ENCODE data around the gene FAM53B.

The FAM53B gene

DNA sequence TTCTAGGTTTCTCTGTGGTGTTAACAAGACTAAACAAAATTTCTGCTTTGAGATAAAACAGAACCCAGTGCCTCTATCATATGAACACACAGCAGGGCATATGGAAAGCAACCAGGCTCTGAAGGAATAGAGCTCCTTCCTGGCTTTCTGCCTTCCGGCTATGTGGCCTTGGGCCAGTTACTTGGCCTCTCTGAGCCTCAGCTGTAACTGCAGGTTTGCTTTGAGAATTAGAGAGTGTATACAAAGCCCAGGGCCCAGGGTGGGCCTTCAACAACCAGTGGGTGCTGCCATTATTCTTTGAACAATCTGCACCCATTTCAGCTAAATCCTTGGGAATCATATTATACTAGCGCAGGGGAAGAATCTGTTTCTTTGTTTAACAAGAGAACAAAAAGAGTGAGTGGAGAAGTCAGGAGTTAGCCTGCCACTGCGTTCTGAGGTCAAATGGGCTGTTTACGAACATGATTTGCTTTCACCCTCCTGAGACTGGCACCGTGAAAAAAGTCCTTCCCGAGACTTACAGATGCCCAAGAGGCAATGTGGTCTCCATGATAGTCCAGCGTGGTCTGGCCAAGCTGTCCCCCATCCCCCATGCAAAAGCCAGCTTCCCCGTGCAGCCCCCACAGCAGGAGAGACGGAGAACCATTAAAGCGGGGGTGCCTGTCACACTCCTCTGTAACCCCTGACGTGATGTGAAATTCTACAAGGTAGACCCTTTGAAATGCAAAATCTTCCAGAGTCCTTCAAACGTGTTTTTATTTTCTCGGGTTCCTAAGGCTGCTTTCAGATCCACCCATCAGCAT lies 4.9 kb downstream of the FAM53B start:
- TF ChIP-seq, protein P1, sequence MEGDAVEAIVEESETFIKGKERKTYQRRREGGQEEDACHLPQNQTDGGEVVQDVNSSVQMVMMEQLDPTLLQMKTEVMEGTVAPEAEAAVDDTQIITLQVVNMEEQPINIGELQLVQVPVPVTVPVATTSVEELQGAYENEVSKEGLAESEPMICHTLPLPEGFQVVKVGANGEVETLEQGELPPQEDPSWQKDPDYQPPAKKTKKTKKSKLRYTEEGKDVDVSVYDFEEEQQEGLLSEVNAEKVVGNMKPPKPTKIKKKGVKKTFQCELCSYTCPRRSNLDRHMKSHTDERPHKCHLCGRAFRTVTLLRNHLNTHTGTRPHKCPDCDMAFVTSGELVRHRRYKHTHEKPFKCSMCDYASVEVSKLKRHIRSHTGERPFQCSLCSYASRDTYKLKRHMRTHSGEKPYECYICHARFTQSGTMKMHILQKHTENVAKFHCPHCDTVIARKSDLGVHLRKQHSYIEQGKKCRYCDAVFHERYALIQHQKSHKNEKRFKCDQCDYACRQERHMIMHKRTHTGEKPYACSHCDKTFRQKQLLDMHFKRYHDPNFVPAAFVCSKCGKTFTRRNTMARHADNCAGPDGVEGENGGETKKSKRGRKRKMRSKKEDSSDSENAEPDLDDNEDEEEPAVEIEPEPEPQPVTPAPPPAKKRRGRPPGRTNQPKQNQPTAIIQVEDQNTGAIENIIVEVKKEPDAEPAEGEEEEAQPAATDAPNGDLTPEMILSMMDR (IDR thresholded peaks at IDR 0.05; ENCODE audit: low read depth, low read length), result no peak
- no peak for DNase-seq (ENCODE audit: low read depth, low spot score)
- H3K4me3 ChIP-seq (ENCODE audit: low read depth, low read length), result no peak overlapping the region
- in situ Hi-C loops (cut with HindIII; ENCODE audit: low sequenced_read_pairs), result no loop called here

DNA sequence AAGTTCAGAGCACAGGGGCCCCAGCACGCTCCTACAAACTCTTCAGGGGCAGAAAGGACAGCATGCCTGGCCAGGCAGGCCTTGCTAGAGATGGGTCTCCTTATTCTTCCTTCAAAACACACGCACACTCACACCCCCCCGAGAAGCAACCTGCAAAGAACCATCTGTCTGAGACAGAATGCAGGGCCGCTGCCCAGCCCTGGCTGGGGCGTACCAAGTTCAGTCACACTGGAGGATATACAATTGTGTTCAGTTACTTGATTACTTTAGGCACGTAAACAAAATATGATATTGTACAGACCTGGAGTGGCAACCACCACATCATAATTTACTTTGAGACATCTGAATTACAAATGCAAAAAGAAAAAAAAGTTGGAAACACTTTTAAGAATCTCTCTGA lies 5.7 kb downstream of the FAM53B start:
- TF ChIP-seq, protein P1 (IDR thresholded peaks at IDR 0.05; ENCODE audit: low read depth, low read length), result no peak
- in situ Hi-C loops (cut with HindIII; ENCODE audit: low sequenced_read_pairs), result no loop called here
- H3K4me3 ChIP-seq (ENCODE audit: low read depth, low read length), result no peak overlapping the region
- DNase-seq (ENCODE audit: low read depth, low spot score), result no peak

DNA sequence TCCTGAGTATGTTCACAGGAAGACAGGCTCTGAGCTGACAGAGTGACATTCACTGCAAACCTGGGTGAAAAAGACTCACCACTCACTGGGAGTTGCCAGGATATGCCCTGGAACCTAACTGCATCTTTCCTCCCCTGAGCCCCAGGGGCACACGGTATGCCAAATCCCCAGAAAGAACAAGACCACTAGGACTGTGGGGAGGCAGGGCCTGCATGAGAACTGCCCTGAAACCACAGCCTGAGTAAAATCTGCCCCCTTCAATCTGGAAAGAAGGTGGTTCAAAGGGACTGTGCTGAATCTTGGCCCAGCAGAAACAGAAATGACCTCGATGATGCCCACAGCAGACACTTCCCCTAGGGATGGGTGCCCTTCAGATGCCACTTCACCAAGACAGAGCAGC lies 6.5 kb downstream of the FAM53B start:
- no peak for DNase-seq (ENCODE audit: low read depth, low spot score)
- H3K4me3 ChIP-seq (ENCODE audit: low read depth, low read length), result no peak overlapping the region
- TF ChIP-seq, protein P1 (IDR thresholded peaks at IDR 0.05; ENCODE audit: low read depth, low read length), result no peak
- in situ Hi-C loops (cut with HindIII; ENCODE audit: low sequenced_read_pairs), result no loop called here

DNA sequence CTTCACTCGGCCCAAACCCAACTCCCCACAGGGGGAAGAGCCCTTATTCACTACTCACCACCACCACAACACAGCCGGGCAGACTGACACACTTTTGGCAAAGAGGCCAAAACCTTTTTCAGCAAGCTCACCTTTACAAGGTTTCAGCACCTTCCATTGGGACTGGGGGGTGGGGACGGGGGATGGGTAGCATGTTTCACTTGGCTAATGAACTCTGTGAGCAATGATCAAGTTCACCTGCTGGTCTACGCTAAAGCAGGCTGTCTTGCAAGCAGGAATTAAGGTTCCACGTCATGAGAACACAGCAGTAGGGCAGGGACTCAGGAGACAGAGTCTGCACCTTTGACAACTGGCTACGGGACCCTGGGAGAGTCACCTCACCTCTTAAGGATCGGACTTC lies 7.0 kb downstream of the FAM53B start:
- TF ChIP-seq, protein P1 (IDR thresholded peaks at IDR 0.05; ENCODE audit: low read depth, low read length), result no peak
- DNase-seq (ENCODE audit: low read depth, low spot score), result no peak
- in situ Hi-C loops (cut with HindIII; ENCODE audit: low sequenced_read_pairs), result no loop called here
- H3K4me3 ChIP-seq (ENCODE audit: low read depth, low read length), result no peak overlapping the region

DNA sequence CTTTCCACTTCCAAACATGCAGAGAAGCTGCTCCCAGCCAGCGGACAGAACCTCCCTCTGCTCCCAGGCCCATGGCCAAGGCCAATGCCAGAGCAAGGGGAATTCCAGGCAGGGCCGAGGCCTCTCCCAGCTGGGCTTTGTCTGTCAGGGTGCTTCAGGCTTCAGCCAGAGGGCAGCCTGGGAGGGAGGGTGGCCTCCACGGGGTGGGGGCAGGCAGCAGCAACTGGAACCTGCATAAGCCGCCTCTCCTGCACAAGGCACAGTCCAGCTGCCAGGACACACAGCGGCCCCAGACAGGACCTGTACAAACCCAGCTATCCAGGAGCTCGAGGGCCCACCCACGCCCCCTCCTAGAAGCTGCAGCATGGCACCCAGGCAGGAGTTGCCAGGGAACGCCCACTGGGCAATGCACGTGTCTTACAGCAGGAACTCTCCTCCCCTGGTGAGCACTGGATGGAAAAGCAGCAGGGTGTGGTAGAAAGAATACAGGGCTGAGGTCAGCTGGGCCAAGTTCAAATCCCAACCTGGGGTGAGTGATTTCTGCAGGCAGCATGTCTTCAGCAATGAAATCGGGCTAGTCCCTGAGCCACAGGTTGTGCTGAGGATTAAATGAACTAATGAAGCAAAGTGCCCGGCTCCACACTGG lies 7.6 kb downstream of the FAM53B start:
- DNase-seq (ENCODE audit: low read depth, low spot score), result peak; percentile 41
- no peak overlapping the region for H3K4me3 ChIP-seq (ENCODE audit: low read depth, low read length)
- TF ChIP-seq, protein P1 (IDR thresholded peaks at IDR 0.05; ENCODE audit: low read depth, low read length), result no peak
- in situ Hi-C loops (cut with HindIII; ENCODE audit: low sequenced_read_pairs), result no loop called here

DNA sequence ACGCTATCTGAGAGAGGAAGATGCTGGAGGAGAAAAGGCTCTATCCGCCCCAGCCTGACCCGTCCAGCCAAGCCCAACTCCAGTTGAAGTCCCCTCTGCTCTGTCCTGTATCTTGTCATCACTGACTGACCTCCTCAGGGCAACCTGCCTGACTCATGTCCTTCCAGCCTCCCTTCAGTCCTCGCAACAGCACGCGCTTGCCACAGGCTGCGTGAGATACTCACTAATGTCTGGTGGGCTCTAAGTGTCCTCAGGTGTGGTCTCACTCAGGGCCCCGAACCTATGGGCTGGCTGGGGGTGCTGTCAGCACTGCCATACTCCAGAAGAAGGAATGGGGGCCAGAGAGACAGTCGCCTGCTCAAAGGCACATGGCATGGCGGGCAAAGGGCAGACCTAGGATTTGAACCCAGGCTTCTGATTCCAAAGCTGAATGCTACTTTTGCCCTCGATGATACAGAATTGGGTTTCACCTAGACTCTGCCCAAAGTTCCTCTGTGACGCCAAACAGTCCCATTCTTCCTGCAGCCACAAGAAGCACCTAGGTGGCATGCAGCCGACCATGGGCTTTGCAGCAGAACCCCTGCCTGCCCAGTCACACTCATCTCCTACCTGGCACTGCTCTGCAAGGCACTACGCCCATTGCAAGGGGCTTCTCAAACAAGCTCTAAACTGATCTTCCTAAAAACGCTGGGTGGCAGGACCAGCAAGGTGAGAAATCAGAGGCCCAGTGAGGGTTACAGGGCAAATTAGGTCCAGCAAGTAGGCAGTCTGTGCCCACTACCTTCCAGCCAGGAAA lies 8.5 kb downstream of the FAM53B start:
- in situ Hi-C loops (cut with HindIII; ENCODE audit: low sequenced_read_pairs), result no loop called here
- no peak for DNase-seq (ENCODE audit: low read depth, low spot score)
- TF ChIP-seq, protein P1 (IDR thresholded peaks at IDR 0.05; ENCODE audit: low read depth, low read length), result no peak
- H3K4me3 ChIP-seq (ENCODE audit: low read depth, low read length), result no peak overlapping the region

All from astrocyte of the spinal cord (primary cell).